Stimulated activated effector memory CD8-positive, alpha-beta T cell treated with anti-CD3 and anti-CD28 coated beads, Interleukin-12 subunit alpha, Interleukin-12 subunit beta, amount 100 ng/mL, for 72 hours (primary cell): ENCODE data around the gene CPSF4L.
"Not testable (repeated sequence)": the region's sequence is repeated elsewhere in the genome, so short reads cannot be mapped to it uniquely, and the experiment has no call there.

Experiments used
- ATAC-seq: fragments of 150-1000 bp; cut with Tn5 transposase; 2 replicates; pipeline ENCODE4 v1.10.0; 2021
- DNase-seq, 2 donors: peaks; one replicate each; pipeline ENCODE4 v3.0.0; 2021 to 2022; ENCODE audit warnings: low spot score in 2 of 2
- H3K27ac Mint-ChIP-seq: one replicate; pipeline ENCODE4 v1.8.0; 2022; ENCODE audit warnings: mild to moderate bottlenecking, mixed read lengths
- H3K36me3 Mint-ChIP-seq: one replicate; pipeline ENCODE4 v1.8.0; 2022; ENCODE audit warnings: mild to moderate bottlenecking, mixed read lengths
- H3K4me1 Mint-ChIP-seq: one replicate; pipeline ENCODE4 v1.8.0; 2022; ENCODE audit warnings: mixed read lengths
- H3K4me3 Mint-ChIP-seq: one replicate; pipeline ENCODE4 v1.8.0; 2022; ENCODE audit warnings: mild to moderate bottlenecking, mixed read lengths
- H3K9me3 Mint-ChIP-seq: one replicate; pipeline ENCODE4 v1.8.0; 2022; ENCODE audit warnings: mixed read lengths

The CPSF4L gene

DNA sequence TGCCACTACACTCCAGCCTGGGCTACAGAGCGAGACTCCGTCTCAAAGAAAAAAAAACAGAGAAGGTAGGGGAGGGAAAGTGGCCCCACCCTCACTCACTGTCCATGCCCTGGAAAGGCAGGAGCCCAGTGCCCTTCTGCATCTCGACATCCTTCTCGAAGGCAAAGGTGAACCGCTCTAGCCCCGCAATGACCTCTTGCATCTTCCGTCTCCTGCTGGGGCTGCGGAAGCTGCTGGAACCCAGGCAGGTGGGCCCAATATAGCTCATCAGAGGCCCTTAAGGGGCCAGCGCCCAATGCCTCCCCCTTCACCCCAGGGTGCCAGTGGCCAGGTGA lies at the start of gene CPSF4L:
Gene CPSF4L, minus strand, starts transcription at position 264 of the 335 bp plus-strand sequence. Its CDS starts 62 bp downstream, at position 202.
- H3K36me3 Mint-ChIP-seq = no peaks in the 10 kb centered on the region
- DNase-seq (no peak), ATAC-seq (no peak)
- no peak within 1 kb of the TSS for H3K27ac Mint-ChIP-seq
- no peaks in the 10 kb centered on the region for H3K9me3 Mint-ChIP-seq
- H3K4me3 Mint-ChIP-seq = no peak within 1 kb of the TSS
- H3K4me1 Mint-ChIP-seq = no peaks in the 10 kb centered on the region

DNA sequence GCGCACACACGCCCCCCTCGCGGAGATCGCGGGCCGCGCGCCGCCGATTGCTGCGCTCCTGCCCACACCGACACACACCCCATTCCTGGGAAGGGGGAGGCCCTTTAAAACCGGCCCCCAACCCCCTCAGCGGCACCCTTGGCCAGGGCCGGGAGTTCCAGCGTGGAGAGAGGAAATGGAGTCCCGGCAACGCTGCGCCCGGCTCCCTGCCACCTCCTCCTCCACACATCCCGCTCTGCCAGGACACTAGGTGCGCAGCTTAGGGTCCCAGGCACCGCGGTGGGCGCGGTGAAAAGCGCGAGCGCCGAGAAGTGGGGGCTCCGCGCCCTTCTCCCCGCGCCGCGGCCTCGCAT lies 49.7 kb upstream of the CPSF4L start:
- Mint-ChIP-seq H3K9me3 (no peaks in the 10 kb centered on the region), H3K4me3 (peak overlapping the region; percentile 79), H3K4me1 (peaks cover 13% of the 10 kb centered on the region), H3K36me3 (no peaks in the 10 kb centered on the region), H3K27ac (no peak overlapping the region)
- peak; percentile 12 to 71 for DNase-seq
- ATAC-seq = peak; percentile 14

DNA sequence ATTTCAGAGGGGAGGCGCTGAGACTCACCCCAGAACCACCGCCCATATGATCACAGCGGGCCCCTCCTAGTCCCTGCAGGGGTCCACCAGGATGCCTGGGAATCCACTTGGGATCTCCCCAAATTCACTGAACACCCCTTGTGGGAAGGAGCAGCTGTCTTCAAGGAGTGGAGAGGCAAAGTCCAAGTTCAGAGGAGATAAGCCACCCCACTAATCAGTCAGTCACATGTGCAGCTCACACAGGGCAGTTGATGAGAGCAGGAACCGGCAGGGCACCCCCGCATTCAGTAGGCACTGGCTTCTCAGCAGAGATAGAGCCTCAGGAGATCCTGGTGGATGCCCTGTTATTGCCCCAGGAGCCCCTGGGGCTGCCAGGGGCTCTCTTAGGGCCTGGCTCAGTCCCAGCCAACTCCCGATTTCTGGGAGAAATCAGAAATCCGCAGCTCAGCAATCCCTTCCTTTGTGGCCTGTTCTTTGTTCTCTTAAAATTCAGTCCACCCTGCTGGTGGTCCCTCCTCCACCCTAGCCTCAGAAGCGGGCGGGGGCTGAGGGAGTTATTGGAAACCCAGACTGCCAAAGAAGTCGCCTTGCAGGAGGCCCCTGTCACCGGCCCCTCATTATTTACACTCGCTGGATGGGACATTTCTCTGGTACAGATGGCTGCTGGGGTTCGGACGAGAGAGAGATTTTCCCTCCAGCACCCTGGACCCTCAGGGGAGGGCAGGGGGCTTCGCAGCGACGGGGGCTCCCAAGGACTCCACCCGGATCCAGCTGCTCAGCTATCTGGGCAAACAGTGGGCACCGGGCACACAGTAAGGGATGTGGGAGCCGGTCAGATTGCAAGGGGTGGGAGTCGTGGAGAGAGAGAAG lies 48.3 kb upstream of the CPSF4L start:
- Mint-ChIP-seq H3K9me3 (no peaks in the 10 kb centered on the region), H3K27ac (no peak overlapping the region), H3K4me1 (peaks cover 14% of the 10 kb centered on the region), H3K36me3 (no peaks in the 10 kb centered on the region), H3K4me3 (peak overlapping the region; percentile 79)
- DNase-seq = no peak
- no peak for ATAC-seq

- DNase-seq, H3K9me3 Mint-ChIP-seq, ATAC-seq, H3K36me3 Mint-ChIP-seq, H3K27ac Mint-ChIP-seq: not testable (repeated sequence)
- Mint-ChIP-seq H3K4me1 (peaks cover 18% of the 10 kb centered on the region), H3K4me3 (peak overlapping the region; percentile 79)
Observed at GRCh38 chr17:73308959-73309358, 47.3 kb upstream of the CPSF4L start.

GRCh38 chr17:73308017-73308823 lies 46.5 kb upstream of the CPSF4L start:
- H3K27ac Mint-ChIP-seq = no peak overlapping the region
- ATAC-seq = no peak
- peaks cover 18% of the 10 kb centered on the region for H3K4me1 Mint-ChIP-seq
- no peak overlapping the region for H3K4me3 Mint-ChIP-seq
- no peaks in the 10 kb centered on the region for H3K9me3 Mint-ChIP-seq
- H3K36me3 Mint-ChIP-seq = no peaks in the 10 kb centered on the region
- DNase-seq = no peak

GRCh38 chr17:73307130-73307529 lies 45.5 kb upstream of the CPSF4L start:
- H3K9me3 Mint-ChIP-seq = no peaks in the 10 kb centered on the region
- H3K4me1 Mint-ChIP-seq = peaks cover 18% of the 10 kb centered on the region
- DNase-seq (no peak), ATAC-seq (no peak)
- H3K27ac Mint-ChIP-seq = no peak overlapping the region
- H3K4me3 Mint-ChIP-seq = no peak overlapping the region
- no peaks in the 10 kb centered on the region for H3K36me3 Mint-ChIP-seq

GRCh38 chr17:73305845-73306836 lies 44.5 kb upstream of the CPSF4L start:
- DNase-seq (no peak), ATAC-seq (no peak)
- H3K9me3 Mint-ChIP-seq = no peaks in the 10 kb centered on the region
- H3K36me3 Mint-ChIP-seq = no peaks in the 10 kb centered on the region
- H3K4me1 Mint-ChIP-seq = peaks cover 18% of the 10 kb centered on the region
- H3K27ac Mint-ChIP-seq = no peak overlapping the region
- H3K4me3 Mint-ChIP-seq = no peak overlapping the region

DNA sequence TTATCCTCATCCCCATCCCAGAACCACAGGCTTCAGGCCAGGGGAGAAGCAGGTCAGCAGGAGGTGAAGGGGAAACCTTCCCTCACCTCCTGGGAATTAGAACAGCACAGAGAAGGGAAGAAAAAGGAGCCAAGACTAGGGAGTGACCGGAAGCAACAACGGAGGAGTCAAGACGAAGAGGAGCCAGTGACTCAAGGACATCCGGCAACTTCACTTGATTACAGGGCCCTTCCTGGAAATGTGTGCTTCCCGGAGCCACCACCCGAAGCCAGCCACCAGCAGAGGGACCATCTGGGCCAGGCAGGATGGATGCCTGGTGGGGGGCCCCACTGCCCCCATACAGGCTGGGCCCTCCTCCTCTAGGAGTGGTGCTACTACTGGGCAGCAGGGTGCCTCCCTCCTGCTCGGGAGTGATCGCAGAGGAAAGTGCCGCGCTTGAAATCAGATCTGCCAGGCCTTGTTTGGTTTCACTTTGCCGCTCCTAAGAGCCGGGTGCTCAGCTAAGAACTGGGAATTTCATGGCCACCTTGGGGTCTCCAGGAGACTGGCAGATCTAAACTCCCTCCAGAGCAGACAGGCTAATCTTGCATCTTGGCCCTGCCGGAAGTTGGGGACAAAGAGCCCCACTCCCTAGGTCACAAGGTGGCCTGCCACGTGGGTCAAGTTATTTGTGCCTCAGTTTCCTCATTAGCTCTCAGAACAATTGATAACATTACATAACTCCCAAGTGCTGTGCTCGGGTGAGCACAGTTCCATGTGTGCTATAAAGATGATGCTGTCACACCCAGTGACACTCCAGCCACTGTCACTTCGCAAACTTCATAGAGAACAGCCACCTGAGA lies 43.5 kb upstream of the CPSF4L start:
- Mint-ChIP-seq H3K4me1 (peaks cover 15% of the 10 kb centered on the region), H3K36me3 (no peaks in the 10 kb centered on the region), H3K4me3 (peak overlapping the region; percentile 13), H3K27ac (no peak overlapping the region), H3K9me3 (no peaks in the 10 kb centered on the region)
- DNase-seq (no peak), ATAC-seq (peak; percentile 43)

- ATAC-seq (no peak), DNase-seq (no peak)
- Mint-ChIP-seq H3K27ac (no peak overlapping the region), H3K4me3 (no peak overlapping the region), H3K36me3 (no peaks in the 10 kb centered on the region), H3K9me3 (no peaks in the 10 kb centered on the region), H3K4me1 (peaks cover 9% of the 10 kb centered on the region)
Observed at GRCh38 chr17:73304438-73304837, 42.8 kb upstream of the CPSF4L start.

DNA sequence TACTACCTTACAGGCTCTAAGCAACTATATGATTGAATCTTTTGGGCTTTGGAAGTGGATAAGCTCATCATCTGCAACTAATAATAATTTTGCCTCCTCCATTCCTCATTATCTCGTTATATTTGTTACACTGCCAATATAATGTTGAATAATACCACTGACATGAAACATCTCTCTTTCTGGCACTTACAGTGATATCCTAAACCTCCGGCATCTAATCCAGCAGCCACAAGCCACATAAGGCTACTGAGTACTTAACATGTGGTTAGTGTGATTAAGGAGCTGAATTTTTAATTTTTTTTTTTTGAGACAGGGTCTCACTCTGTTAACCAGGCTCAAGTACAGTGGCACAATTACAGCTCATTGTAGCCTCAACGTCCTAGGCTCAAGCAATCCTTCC lies 40.5 kb upstream of the CPSF4L start:
- Mint-ChIP-seq H3K4me3 (no peak overlapping the region), H3K9me3 (no peaks in the 10 kb centered on the region), H3K36me3 (no peaks in the 10 kb centered on the region), H3K27ac (no peak overlapping the region), H3K4me1 (peaks cover 5% of the 10 kb centered on the region)
- ATAC-seq = no peak
- DNase-seq = no peak

GRCh38 chr17:73301369-73301768 lies 39.7 kb upstream of the CPSF4L start:
- peaks cover 5% of the 10 kb centered on the region for H3K4me1 Mint-ChIP-seq
- no peaks in the 10 kb centered on the region for H3K36me3 Mint-ChIP-seq

GRCh38 chr17:73300392-73300791 lies 38.7 kb upstream of the CPSF4L start:
- H3K4me3 Mint-ChIP-seq = no peak overlapping the region
- DNase-seq (no peak), ATAC-seq (no peak)
- H3K4me1 Mint-ChIP-seq = peaks cover 5% of the 10 kb centered on the region
- no peaks in the 10 kb centered on the region for H3K36me3 Mint-ChIP-seq
- H3K9me3 Mint-ChIP-seq = no peaks in the 10 kb centered on the region
- H3K27ac Mint-ChIP-seq = no peak overlapping the region

More at GRCh38 chr17:73301369-73301768, 39.7 kb upstream of the CPSF4L start:
- DNase-seq (no peak), ATAC-seq (no peak)
- H3K9me3 Mint-ChIP-seq = no peaks in the 10 kb centered on the region
- H3K27ac Mint-ChIP-seq = no peak overlapping the region
- H3K4me3 Mint-ChIP-seq = no peak overlapping the region

- ATAC-seq = no peak
- H3K27ac Mint-ChIP-seq = no peak overlapping the region
- H3K9me3 Mint-ChIP-seq = no peaks in the 10 kb centered on the region
- DNase-seq = no peak
- no peaks in the 10 kb centered on the region for H3K36me3 Mint-ChIP-seq
- no peak overlapping the region for H3K4me3 Mint-ChIP-seq
- no peaks in the 10 kb centered on the region for H3K4me1 Mint-ChIP-seq
Observed at GRCh38 chr17:73297934-73298861, 36.5 kb upstream of the CPSF4L start.
